Measurements from ENCODE around the gene IPPK. TPM values are rescaled to one million over a fixed set of nuclear protein-coding genes. Genes with fewer than 3 reads are reported as not detected.
A peak's percentile ranks its signal among the peaks of the same experiment; 100 is the strongest.

Gene IPPK
- total RNA-seq, 4 donors from 2014 or later: 8.0 to 18.8 (median 11.0) TPM

DNA sequence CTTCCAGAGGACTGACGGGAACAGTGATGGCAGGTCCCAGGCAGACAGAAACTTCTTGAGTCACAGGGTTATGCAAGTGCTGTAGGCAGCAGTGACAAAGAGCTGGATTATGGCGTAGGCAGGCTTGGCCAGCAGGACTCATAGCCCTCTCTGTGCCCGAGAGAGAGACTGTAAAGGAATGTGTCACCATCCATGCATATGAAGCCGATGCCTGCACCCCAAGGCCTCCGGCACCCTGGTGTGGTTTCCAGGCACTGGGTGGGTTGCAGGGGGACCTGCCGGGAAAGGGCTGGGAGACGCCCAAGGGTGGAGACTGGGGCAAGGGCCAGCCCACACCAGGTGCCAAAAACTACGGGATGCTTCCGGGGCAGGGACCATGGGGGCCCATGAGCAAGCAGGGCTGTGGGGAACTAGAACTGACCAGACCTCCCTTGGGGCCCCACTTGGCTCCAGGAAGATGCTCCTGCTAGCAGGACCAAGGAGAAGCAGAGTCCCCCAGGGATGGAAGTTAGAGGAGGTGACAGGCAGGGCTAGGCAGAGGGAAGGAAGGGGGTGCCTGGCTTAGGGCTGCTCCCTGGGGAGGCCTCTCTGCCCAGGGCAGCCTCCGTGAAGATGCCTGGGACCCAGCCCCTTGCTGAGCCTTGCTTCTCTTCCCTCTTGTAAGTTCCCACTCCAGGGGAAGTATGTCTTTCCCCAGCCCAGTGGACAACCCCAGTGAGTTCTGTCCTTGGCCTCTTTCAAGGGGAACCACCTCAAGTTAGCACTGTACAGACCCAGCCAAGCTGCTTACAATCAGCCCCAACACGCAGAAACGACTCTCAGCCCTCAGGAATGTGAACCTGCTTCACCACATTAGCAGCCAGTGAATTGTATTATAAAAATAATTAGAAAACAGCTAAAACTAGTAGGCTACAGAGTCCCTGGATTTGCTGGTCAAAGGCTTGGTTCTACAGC, 10.5 kb upstream of the IPPK start:
- Histone ChIP-seq H3K27me3 (no peaks in the 10 kb centered on the region), H3K4me3 (no peak overlapping the region), H3K9me3 (no peaks in the 10 kb centered on the region), H3K36me3 (no peaks in the 10 kb centered on the region), H3K4me1 (no peaks in the 10 kb centered on the region), H3K27ac (no peak overlapping the region)
- 78 to 80% methylated on average over 12 of the region's 12 CpGs for WGBS, 2 donors
- TF ChIP-seq EP300 (IDR thresholded peaks at IDR 0.05): no peak
- TF ChIP-seq POLR2A (IDR thresholded peaks at IDR 0.05): no peak
- TF ChIP-seq, protein P1, sequence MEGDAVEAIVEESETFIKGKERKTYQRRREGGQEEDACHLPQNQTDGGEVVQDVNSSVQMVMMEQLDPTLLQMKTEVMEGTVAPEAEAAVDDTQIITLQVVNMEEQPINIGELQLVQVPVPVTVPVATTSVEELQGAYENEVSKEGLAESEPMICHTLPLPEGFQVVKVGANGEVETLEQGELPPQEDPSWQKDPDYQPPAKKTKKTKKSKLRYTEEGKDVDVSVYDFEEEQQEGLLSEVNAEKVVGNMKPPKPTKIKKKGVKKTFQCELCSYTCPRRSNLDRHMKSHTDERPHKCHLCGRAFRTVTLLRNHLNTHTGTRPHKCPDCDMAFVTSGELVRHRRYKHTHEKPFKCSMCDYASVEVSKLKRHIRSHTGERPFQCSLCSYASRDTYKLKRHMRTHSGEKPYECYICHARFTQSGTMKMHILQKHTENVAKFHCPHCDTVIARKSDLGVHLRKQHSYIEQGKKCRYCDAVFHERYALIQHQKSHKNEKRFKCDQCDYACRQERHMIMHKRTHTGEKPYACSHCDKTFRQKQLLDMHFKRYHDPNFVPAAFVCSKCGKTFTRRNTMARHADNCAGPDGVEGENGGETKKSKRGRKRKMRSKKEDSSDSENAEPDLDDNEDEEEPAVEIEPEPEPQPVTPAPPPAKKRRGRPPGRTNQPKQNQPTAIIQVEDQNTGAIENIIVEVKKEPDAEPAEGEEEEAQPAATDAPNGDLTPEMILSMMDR (IDR thresholded peaks at IDR 0.05): no peak
- no peak for DNase-seq (ENCODE audit: low spot score in 2 of 2)

DNA sequence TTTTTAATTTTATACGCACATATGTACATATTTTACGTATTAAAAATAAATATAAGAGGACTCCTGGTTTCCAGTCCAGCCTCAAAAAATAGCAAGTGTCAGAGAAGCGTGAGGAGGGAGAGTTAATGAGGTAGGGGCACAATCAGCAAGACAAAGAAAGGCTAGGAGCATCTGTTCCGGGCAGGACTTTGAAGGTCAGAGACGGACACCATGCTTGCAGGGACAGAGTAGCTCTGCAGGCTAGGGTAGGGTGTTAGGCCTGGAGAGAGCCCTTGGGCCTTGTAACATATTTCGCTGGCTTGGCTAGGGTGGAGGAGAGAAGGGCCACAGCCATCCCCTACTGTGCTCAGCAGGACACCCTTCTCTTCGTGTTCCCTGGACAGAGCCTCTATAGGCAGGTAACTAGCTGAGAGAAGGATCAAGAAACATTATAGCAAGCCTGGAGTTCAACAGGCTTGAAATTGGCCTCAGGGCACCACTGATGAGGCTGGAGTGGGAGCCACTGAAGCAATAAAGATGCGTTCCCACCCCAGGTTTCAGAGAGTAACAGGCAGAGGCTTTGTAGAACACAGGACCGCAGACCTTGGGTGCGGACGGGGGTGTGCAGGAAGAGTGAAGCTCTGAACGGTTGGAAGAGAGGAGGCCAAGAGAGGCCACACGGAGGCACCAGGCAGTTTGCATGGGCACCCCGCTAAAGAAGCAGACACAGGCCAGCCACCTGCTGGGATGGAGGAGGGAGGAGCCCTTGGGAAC, 9.7 kb upstream of the IPPK start:
- no peak for DNase-seq (ENCODE audit: low spot score in 2 of 2)
- Histone ChIP-seq H3K4me1 (no peaks in the 10 kb centered on the region), H3K4me3 (no peak overlapping the region), H3K27ac (no peak overlapping the region), H3K27me3 (no peaks in the 10 kb centered on the region), H3K9me3 (no peaks in the 10 kb centered on the region), H3K36me3 (no peaks in the 10 kb centered on the region)
- TF ChIP-seq, protein P1 (IDR thresholded peaks at IDR 0.05): no peak
- TF ChIP-seq POLR2A (IDR thresholded peaks at IDR 0.05): no peak
- no peak for TF ChIP-seq EP300 (IDR thresholded peaks at IDR 0.05)
- 81% methylated on average over 14 of the region's 14 CpGs for WGBS, 2 donors

DNA sequence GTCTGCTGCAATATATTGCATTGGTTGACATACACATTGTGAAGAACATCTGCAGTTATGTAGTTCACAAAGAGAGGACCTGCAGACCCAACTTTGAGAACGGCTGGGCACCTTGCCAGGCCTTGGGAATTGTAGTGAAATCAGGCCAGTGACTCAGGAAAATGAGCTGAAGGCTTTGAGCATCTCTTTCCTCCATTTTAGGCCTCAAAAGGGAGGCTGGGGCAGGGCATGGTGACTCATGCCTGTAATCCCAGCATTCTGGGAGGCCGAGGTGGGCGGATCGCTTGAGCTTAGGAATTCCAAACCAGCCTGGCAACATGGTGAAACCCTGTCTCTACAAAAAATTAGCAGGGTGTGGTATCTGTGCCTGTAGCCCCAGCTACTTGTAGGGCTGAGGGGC, 1.4 kb upstream of the IPPK start:
- 73 to 87% methylated on average over 2 to 4 of the region's 4 CpGs for WGBS, 2 donors
- peak in 1 of 2 donors; percentile 32 for DNase-seq (ENCODE audit: low spot score in 2 of 2)
- Histone ChIP-seq H3K4me1 (peaks cover 0 to 33% (median 17%) of the 10 kb centered on the region in 4 donors), H3K27ac (no peak overlapping the region), H3K4me3 (peak overlapping the region in 1 of 4 donors; percentile 82), H3K9me3 (no peaks in the 10 kb centered on the region), H3K36me3 (peaks cover 0 to 9% (median 0%) of the 10 kb centered on the region in 3 donors), H3K27me3 (no peaks in the 10 kb centered on the region)
- TF ChIP-seq EP300 (IDR thresholded peaks at IDR 0.05) (no peak), POLR2A (IDR thresholded peaks at IDR 0.05) (no peak)
- TF ChIP-seq, protein P1 (IDR thresholded peaks at IDR 0.05): no peak

GRCh38 chr9:92669527-92669889, 423 bp downstream of the IPPK start:
- Histone ChIP-seq H3K4me3 (peak overlapping the region; percentile 62 to 96 (median 86)), H3K36me3 (peaks cover 0 to 15% (median 0%) of the 10 kb centered on the region in 3 donors), H3K9me3 (no peaks in the 10 kb centered on the region), H3K27ac (peak overlapping the region; percentile 25 to 94 (median 88)), H3K4me1 (peaks cover 0 to 50% (median 17%) of the 10 kb centered on the region in 4 donors), H3K27me3 (no peaks in the 10 kb centered on the region)
- WGBS, 2 donors: 1 to 2% methylated on average over 29 of the region's 29 CpGs
- TF ChIP-seq, protein P1 (IDR thresholded peaks at IDR 0.05): no peak
- TF ChIP-seq POLR2A (IDR thresholded peaks at IDR 0.05): no peak
- no peak for TF ChIP-seq EP300 (IDR thresholded peaks at IDR 0.05)
- no peak for DNase-seq (ENCODE audit: low spot score in 2 of 2)

Measured in tibial nerve (tissue), 4 donors.